ENCODE measurements around the gene CCDC138.

CCDC138 gene

GRCh38 chr2:108911807-108912628, 125.4 kb downstream of the CCDC138 start:
- ATAC-seq: no peak
- TF ChIP-seq TOX (CRISPR knock-in tag; IDR thresholded peaks at IDR 0.05; ENCODE audit: borderline replicate concordance) (no peak), TCF4 (CRISPR knock-in tag; IDR thresholded peaks at IDR 0.05; ENCODE audit: borderline replicate concordance) (no peak), ZC3H10 (CRISPR knock-in tag; IDR thresholded peaks at IDR 0.05) (no peak), ARNTL (CRISPR knock-in tag; IDR thresholded peaks at IDR 0.05; ENCODE audit: borderline replicate concordance, low read depth) (no peak), ZFP3 (CRISPR knock-in tag; IDR thresholded peaks at IDR 0.05) (no peak), ZNF8 (CRISPR knock-in tag; IDR thresholded peaks at IDR 0.05) (no peak), OSR1 (CRISPR knock-in tag; IDR thresholded peaks at IDR 0.05) (no peak), BACH2 (CRISPR knock-in tag; IDR thresholded peaks at IDR 0.05; ENCODE audit: borderline replicate concordance) (no peak), SNAI2 (CRISPR knock-in tag; IDR thresholded peaks at IDR 0.05) (no peak), GLIS3 (CRISPR knock-in tag; IDR thresholded peaks at IDR 0.05) (no peak), PPARA (CRISPR knock-in tag; IDR thresholded peaks at IDR 0.05; ENCODE audit: borderline replicate concordance) (no peak), RARB (CRISPR knock-in tag; IDR thresholded peaks at IDR 0.05) (no peak)
- TF ChIP-seq, protein P1, sequence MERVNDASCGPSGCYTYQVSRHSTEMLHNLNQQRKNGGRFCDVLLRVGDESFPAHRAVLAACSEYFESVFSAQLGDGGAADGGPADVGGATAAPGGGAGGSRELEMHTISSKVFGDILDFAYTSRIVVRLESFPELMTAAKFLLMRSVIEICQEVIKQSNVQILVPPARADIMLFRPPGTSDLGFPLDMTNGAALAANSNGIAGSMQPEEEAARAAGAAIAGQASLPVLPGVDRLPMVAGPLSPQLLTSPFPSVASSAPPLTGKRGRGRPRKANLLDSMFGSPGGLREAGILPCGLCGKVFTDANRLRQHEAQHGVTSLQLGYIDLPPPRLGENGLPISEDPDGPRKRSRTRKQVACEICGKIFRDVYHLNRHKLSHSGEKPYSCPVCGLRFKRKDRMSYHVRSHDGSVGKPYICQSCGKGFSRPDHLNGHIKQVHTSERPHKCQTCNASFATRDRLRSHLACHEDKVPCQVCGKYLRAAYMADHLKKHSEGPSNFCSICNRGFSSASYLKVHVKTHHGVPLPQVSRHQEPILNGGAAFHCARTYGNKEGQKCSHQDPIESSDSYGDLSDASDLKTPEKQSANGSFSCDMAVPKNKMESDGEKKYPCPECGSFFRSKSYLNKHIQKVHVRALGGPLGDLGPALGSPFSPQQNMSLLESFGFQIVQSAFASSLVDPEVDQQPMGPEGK (CRISPR knock-in tag; IDR thresholded peaks at IDR 0.05; ENCODE audit: borderline replicate concordance): no peak

DNA sequence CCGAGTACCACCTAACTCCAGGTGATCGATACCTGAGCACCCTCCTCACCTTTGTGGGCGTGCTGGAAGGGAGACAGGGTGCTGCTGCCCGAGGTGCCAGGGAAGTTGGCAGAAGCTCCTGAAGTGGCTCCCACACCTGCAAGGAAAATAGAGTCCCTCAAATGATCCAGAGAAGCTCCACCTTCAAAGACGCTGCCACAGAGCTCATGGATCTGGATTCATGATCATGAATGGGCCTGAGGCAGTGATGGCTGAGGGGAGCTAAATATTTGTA, 126.0 kb downstream of the CCDC138 start:
- no peak for ATAC-seq
- no peak for TF ChIP-seq SNAI2 (CRISPR knock-in tag; IDR thresholded peaks at IDR 0.05)
- TF ChIP-seq RARB (CRISPR knock-in tag; IDR thresholded peaks at IDR 0.05): no peak
- TF ChIP-seq TOX (CRISPR knock-in tag; IDR thresholded peaks at IDR 0.05; ENCODE audit: borderline replicate concordance): no peak
- TF ChIP-seq ZNF565 (CRISPR knock-in tag; conservative IDR thresholded peaks at IDR 0.05; ENCODE audit: low read depth): no peak
- no peak for TF ChIP-seq BACH2 (CRISPR knock-in tag; IDR thresholded peaks at IDR 0.05; ENCODE audit: borderline replicate concordance)
- TF ChIP-seq GLIS3 (CRISPR knock-in tag; IDR thresholded peaks at IDR 0.05): no peak
- TF ChIP-seq ZC3H10 (CRISPR knock-in tag; IDR thresholded peaks at IDR 0.05): no peak
- TF ChIP-seq ISL1 (CRISPR knock-in tag; IDR thresholded peaks at IDR 0.05): no peak
- TF ChIP-seq POU6F1 (CRISPR knock-in tag; IDR thresholded peaks at IDR 0.05; ENCODE audit: borderline replicate concordance, low read depth): no peak
- TF ChIP-seq ZFP30 (CRISPR knock-in tag; IDR thresholded peaks at IDR 0.05): no peak
- TF ChIP-seq ZNF8 (CRISPR knock-in tag; IDR thresholded peaks at IDR 0.05): no peak
- TF ChIP-seq ESRRG (CRISPR knock-in tag; IDR thresholded peaks at IDR 0.05): no peak
- TF ChIP-seq ARNTL (CRISPR knock-in tag; IDR thresholded peaks at IDR 0.05; ENCODE audit: borderline replicate concordance, low read depth): no peak
- no peak for TF ChIP-seq PPARA (CRISPR knock-in tag; IDR thresholded peaks at IDR 0.05; ENCODE audit: borderline replicate concordance)
- TF ChIP-seq, protein P2, sequence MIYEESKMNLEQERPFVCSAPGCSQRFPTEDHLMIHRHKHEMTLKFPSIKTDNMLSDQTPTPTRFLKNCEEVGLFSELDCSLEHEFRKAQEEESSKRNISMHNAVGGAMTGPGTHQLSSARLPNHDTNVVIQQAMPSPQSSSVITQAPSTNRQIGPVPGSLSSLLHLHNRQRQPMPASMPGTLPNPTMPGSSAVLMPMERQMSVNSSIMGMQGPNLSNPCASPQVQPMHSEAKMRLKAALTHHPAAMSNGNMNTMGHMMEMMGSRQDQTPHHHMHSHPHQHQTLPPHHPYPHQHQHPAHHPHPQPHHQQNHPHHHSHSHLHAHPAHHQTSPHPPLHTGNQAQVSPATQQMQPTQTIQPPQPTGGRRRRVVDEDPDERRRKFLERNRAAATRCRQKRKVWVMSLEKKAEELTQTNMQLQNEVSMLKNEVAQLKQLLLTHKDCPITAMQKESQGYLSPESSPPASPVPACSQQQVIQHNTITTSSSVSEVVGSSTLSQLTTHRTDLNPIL (CRISPR knock-in tag; IDR thresholded peaks at IDR 0.05; ENCODE audit: low read depth): no peak

DNA sequence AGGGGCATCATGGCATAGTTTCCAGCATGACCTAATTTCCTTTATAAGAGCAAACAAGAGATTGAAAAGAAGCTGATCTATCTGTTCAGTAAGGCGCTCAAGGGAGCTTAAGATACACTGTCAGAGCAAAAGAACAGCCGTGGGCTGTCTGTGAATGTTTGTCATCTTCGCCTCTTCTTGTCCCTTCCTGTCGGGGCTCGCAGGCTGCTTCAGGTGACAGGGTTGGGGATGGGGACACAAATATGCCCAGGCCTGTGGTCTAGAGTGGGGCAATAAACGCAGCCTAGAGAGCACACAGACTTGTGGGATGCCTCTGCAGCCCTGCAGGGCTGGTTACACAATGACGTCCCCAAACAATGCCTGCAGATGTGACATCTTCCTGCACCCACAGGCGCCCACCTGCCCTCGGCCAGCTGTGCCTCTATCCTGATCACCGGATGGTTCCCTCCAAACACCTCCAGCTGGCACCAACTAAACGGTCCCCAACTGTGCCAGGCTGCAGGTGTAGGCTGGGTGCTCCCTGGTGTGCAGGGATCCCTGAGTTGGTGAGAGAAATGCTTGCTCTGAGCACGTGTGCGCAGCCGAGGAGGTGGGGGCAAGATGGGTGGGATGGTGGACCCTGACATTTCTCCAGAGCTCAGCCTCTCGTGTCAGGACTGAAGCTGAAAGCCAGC, 129.7 kb downstream of the CCDC138 start:
- ATAC-seq: no peak
- no peak for TF ChIP-seq TSHZ2 (CRISPR knock-in tag; IDR thresholded peaks at IDR 0.05)
- TF ChIP-seq SNAI2 (CRISPR knock-in tag; IDR thresholded peaks at IDR 0.05): no peak
- TF ChIP-seq OSR1 (CRISPR knock-in tag; IDR thresholded peaks at IDR 0.05): no peak
- no peak for TF ChIP-seq BACH2 (CRISPR knock-in tag; IDR thresholded peaks at IDR 0.05; ENCODE audit: borderline replicate concordance)
- TF ChIP-seq ZFP3 (CRISPR knock-in tag; IDR thresholded peaks at IDR 0.05): no peak
- no peak for TF ChIP-seq PPARA (CRISPR knock-in tag; IDR thresholded peaks at IDR 0.05; ENCODE audit: borderline replicate concordance)
- TF ChIP-seq ESRRG (CRISPR knock-in tag; IDR thresholded peaks at IDR 0.05): no peak
- no peak for TF ChIP-seq ARNTL (CRISPR knock-in tag; IDR thresholded peaks at IDR 0.05; ENCODE audit: borderline replicate concordance, low read depth)
- no peak for TF ChIP-seq RARB (CRISPR knock-in tag; IDR thresholded peaks at IDR 0.05)
- TF ChIP-seq, protein P1 (CRISPR knock-in tag; IDR thresholded peaks at IDR 0.05; ENCODE audit: borderline replicate concordance): no peak
- no peak for TF ChIP-seq POU6F1 (CRISPR knock-in tag; IDR thresholded peaks at IDR 0.05; ENCODE audit: borderline replicate concordance, low read depth)
- TF ChIP-seq ZC3H10 (CRISPR knock-in tag; IDR thresholded peaks at IDR 0.05): no peak
- TF ChIP-seq, protein P3, sequence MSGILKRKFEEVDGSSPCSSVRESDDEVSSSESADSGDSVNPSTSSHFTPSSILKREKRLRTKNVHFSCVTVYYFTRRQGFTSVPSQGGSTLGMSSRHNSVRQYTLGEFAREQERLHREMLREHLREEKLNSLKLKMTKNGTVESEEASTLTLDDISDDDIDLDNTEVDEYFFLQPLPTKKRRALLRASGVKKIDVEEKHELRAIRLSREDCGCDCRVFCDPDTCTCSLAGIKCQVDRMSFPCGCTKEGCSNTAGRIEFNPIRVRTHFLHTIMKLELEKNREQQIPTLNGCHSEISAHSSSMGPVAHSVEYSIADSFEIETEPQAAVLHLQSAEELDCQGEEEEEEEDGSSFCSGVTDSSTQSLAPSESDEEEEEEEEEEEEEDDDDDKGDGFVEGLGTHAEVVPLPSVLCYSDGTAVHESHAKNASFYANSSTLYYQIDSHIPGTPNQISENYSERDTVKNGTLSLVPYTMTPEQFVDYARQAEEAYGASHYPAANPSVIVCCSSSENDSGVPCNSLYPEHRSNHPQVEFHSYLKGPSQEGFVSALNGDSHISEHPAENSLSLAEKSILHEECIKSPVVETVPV (CRISPR knock-in tag; IDR thresholded peaks at IDR 0.05): no peak
- TF ChIP-seq ZNF8 (CRISPR knock-in tag; IDR thresholded peaks at IDR 0.05): no peak

Data from SK-N-SH treated with all-trans-retinoic acid at 6 μM for 48 hours (cell line).